Measurements from ENCODE around the gene PRF1. TPM values are rescaled to one million over a fixed set of nuclear protein-coding genes. Genes with fewer than 3 reads are reported as not detected.

PRF1 gene
- total RNA-seq, 1 experiment from 2014 or later = 6.4 TPM

DNA sequence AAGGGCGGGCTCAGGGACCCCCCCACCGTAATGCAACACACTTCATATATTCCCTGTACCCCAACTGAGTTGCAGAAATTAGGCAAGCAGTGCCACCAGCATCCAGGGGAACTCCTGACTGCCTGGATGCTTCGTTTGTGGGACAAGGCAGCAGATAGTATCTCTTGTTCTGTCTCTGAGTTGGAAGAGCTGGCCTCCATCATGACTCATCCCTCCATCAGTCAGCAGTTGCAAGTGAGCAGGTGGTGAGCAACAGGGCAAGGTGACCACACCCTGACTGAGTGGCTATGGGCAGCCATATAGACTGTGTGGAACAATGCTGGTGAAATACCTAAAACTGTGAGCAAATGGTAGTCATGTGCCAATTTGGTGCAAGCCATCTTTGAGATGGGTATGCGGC lies 47.0 kb upstream of the PRF1 start:
- ATAC-seq (peak; percentile 87), DNase-seq (ENCODE audit: low read depth, low spot score) (no peak)
- H3K9ac ChIP-seq (ENCODE audit: low read length) = no peak overlapping the region
- peak; percentile 62 for TF ChIP-seq SP1 (IDR thresholded peaks at IDR 0.05; ENCODE audit: low read depth)
- TF ChIP-seq EGR1 (IDR thresholded peaks at IDR 0.05; ENCODE audit: low read depth) = no peak
- no peak for TF ChIP-seq POLR2AphosphoS5 (IDR thresholded peaks at IDR 0.05; ENCODE audit: low read depth, low read length)
- TF ChIP-seq ZNF274 (IDR thresholded peaks at IDR 0.05; ENCODE audit: low read depth, low read length) = no peak
- peak; percentile 76 for TF ChIP-seq JUND (IDR thresholded peaks at IDR 0.05)
- TF ChIP-seq CBX3 (IDR thresholded peaks at IDR 0.05; ENCODE audit: low read depth) = peak; percentile 64; the same call in 1 of the 2 replicates
- no peak for TF ChIP-seq ELF1 (IDR thresholded peaks at IDR 0.05; ENCODE audit: borderline replicate concordance, low read depth)
- no peak for TF ChIP-seq SIN3A (IDR thresholded peaks at IDR 0.05; ENCODE audit: low read depth)
- TF ChIP-seq, protein P1, sequence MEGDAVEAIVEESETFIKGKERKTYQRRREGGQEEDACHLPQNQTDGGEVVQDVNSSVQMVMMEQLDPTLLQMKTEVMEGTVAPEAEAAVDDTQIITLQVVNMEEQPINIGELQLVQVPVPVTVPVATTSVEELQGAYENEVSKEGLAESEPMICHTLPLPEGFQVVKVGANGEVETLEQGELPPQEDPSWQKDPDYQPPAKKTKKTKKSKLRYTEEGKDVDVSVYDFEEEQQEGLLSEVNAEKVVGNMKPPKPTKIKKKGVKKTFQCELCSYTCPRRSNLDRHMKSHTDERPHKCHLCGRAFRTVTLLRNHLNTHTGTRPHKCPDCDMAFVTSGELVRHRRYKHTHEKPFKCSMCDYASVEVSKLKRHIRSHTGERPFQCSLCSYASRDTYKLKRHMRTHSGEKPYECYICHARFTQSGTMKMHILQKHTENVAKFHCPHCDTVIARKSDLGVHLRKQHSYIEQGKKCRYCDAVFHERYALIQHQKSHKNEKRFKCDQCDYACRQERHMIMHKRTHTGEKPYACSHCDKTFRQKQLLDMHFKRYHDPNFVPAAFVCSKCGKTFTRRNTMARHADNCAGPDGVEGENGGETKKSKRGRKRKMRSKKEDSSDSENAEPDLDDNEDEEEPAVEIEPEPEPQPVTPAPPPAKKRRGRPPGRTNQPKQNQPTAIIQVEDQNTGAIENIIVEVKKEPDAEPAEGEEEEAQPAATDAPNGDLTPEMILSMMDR (IDR thresholded peaks at IDR 0.05 in 2 of 3, conservative IDR thresholded peaks at IDR 0.05 in 1 of 3; ENCODE audit: borderline replicate concordance in 1 of 3, insufficient read depth in 1 of 3, low read depth in 2 of 3, low read length in 2 of 3) = no peak
- no peak for TF ChIP-seq REST (IDR thresholded peaks at IDR 0.05; ENCODE audit: low read depth)
- TF ChIP-seq YY1 (IDR thresholded peaks at IDR 0.05; ENCODE audit: extremely low read depth, insufficient replicate concordance, low read depth, low read length) = peak; percentile 33
- peak; percentile 76 for TF ChIP-seq FOSL1 (IDR thresholded peaks at IDR 0.05; ENCODE audit: low read depth)
- TF ChIP-seq EZH2phosphoT487 (IDR thresholded peaks at IDR 0.05; ENCODE audit: borderline replicate concordance) = no peak
- H3K27me3 ChIP-seq (ENCODE audit: insufficient read depth, low read length) = no peaks in the 10 kb centered on the region
- peaks cover 3 to 37% of the 10 kb centered on the region in 2 experiments; a peak in 2 of 4 replicates for H3K9me3 ChIP-seq (ENCODE audit: control insufficient read depth in 1 of 2, insufficient read depth in 1 of 2, low read depth in 1 of 2, low read length in 2 of 2)
- POLR2A ChIA-PET = no interaction called here
- H3K4me1 ChIP-seq (ENCODE audit: control insufficient read depth in 1 of 2, insufficient read depth in 2 of 2, low read length in 2 of 2) = peaks cover 0 to 27% of the 10 kb centered on the region in 2 experiments; a peak in 2 of 4 replicates
- H3K4me2 ChIP-seq (ENCODE audit: low read length) = peak overlapping the region; percentile 57
- intact Hi-C loops (cut with micrococcal nuclease) = no loop called here
- CTCF ChIA-PET = no interaction called here
- RAD21 ChIA-PET (ENCODE audit: low non-redundant PET in 1 of 2, low total read pairs in 2 of 2, uncharacterized antibody in 2 of 2, unreplicated experiment in 2 of 2) = no interaction called here
- H3K4me3 ChIP-seq (replicated peaks in 1 of 2; ENCODE audit: low read depth in 1 of 2, low read length in 2 of 2) = peak overlapping the region in 1 of 2 experiments; percentile 28; a peak in 1 of 4 replicates
- H2AFZ ChIP-seq (ENCODE audit: low read depth, low read length, poor library complexity, severe bottlenecking) = no peak overlapping the region
- 0 out of 4 replicates have a peak, but pooled peaks cover 0 to 4% of the 10 kb centered on the region in 2 experiments for H3K36me3 ChIP-seq (ENCODE audit: control insufficient read depth in 1 of 2, insufficient read depth in 2 of 2, low read length in 2 of 2)
- no peaks in the 10 kb centered on the region for H3K79me2 ChIP-seq (ENCODE audit: insufficient read depth, low read length)
- no TSS peak for BruUV-seq (replicated peaks)
- no peak overlapping the region for H3K27ac ChIP-seq (ENCODE audit: low read depth, low read length)
- no peaks in the 10 kb centered on the region for H3K9me2 ChIP-seq (ENCODE audit: insufficient read depth)
- no peaks in the 10 kb centered on the region for H4K20me1 ChIP-seq (ENCODE audit: insufficient read depth)
